HepG2 (cell line): ENCODE measurements around the gene EMC8. TPM values are rescaled to one million over a fixed set of nuclear protein-coding genes. Genes with fewer than 3 reads are reported as not detected.

Source experiments
- ATAC-seq: fragments of 200-7000 bp; cut with Tn5 transposase; 3 replicates; pipeline ENCODE4 v1.9.1; 2020; ENCODE audit warnings: mild to moderate bottlenecking, moderate library complexity
- BruUV-seq: library from RNA; stranded (reverse); fragments of 400-500 nt; replicated peaks from 2 replicates; lab custom pipeline; 2021; lab: Mats Ljungman, UMichigan
- CTCF ChIA-PET: fragments of 300-600 bp; formaldehyde crosslinking; extraction: SDS; loops from one replicate; lab custom pipeline; 2021; ENCODE audit warnings: low total read pairs, inconsistent platforms, low intra/inter-chr PET ratio; lab: Yijun Ruan, JAX
- POLR2A ChIA-PET: fragments of 350-600 bp; sonication (Branson Sonifier 250); formaldehyde crosslinking; loops from one replicate; lab custom pipeline; 2020; ENCODE audit warnings: antibody characterized with exemption, inconsistent platforms; lab: Yijun Ruan, JAX
- DNase-seq: peaks from one replicate; pipeline ENCODE4 v3.0.0-alpha.2; 2015; ENCODE audit warnings: low spot score
- FAIRE-seq: peaks from 3 replicates; lab custom pipeline; 2011; peaks lifted over from hg19 to GRCh38; lab: Jason Lieb, UNC
- H2AFZ ChIP-seq: one replicate; pipeline ENCODE4 v1.6.1; 2011; ENCODE audit warnings: low read length, inconsistent platforms
- H3K27ac ChIP-seq: fragments of 300-600 bp; 3 replicates; pipeline ENCODE4 v1.8.0; 2011; ENCODE audit warnings: mixed run types, mild to moderate bottlenecking, mixed read lengths, low read length, inconsistent platforms; ENCODE audit not compliant: insufficient read depth; ENCODE audit errors: extremely low read length
- H3K27me3 ChIP-seq, 2 experiments: fragments of 200-600 bp in 1 of 2; 2 replicates in 1 of 2; 3 replicates in 1 of 2; pipeline versions ENCODE4 v1.6.0 to v1.8.0; 2011; ENCODE audit warnings: low read length in 2 of 2, mild to moderate bottlenecking in 2 of 2, moderate library complexity in 2 of 2, inconsistent platforms in 1 of 2; ENCODE audit not compliant: insufficient read depth in 2 of 2, control insufficient read depth in 1 of 2
- H3K36me3 ChIP-seq, 2 experiments: fragments of 200-600 bp in 1 of 2; replicated peaks in 1 of 2; 2 replicates in 1 of 2; 3 replicates in 1 of 2; pipeline versions ENCODE4 v1.5.1 to v1.8.0; 2011; ENCODE audit warnings: low read length in 2 of 2, inconsistent platforms in 1 of 2; ENCODE audit not compliant: insufficient read depth in 2 of 2, control insufficient read depth in 1 of 2
- H3K4me1 ChIP-seq: 2 replicates; pipeline ENCODE4 v1.5.1; 2012; ENCODE audit warnings: low read length, inconsistent platforms; ENCODE audit not compliant: insufficient read depth
- H3K4me2 ChIP-seq: 2 replicates; pipeline ENCODE4 v1.6.0; 2011; ENCODE audit warnings: low read depth, low read length, inconsistent platforms
- H3K4me3 ChIP-seq, 3 experiments: fragments of 200-600 bp in 1 of 3; sonication (generic), shearing (Covaris generic) in 1 of 3; replicated peaks in 1 of 3; 2 replicates each; pipeline ENCODE4 v1.5.1; 2011 to 2016; ENCODE audit warnings: low read length in 3 of 3, inconsistent platforms in 2 of 3, low read depth in 2 of 3, mild to moderate bottlenecking in 2 of 3, control low read depth in 1 of 3, mixed read lengths in 1 of 3; ENCODE audit not compliant: insufficient read depth in 1 of 3
- H3K79me2 ChIP-seq: one replicate; pipeline ENCODE4 v1.6.1; 2011; ENCODE audit warnings: low read length, inconsistent platforms; ENCODE audit not compliant: insufficient read depth
- H3K9ac ChIP-seq: 2 replicates; pipeline ENCODE4 v1.6.0; 2011; ENCODE audit warnings: mild to moderate bottlenecking, low read depth, low read length, inconsistent platforms; ENCODE audit not compliant: insufficient read depth
- H3K9me3 ChIP-seq: 2 replicates; pipeline ENCODE4 v1.5.1; 2012; ENCODE audit warnings: mild to moderate bottlenecking, low read length
- H4K20me1 ChIP-seq: 2 replicates; pipeline ENCODE4 v1.6.0; 2011; ENCODE audit warnings: inconsistent platforms, mild to moderate bottlenecking, low read length, moderate library complexity; ENCODE audit not compliant: insufficient read depth
- ATF1 ChIP-seq: IDR thresholded peaks from 2 replicates; pipeline ENCODE4 v1.6.1; 2016; ENCODE audit warnings: mild to moderate bottlenecking, control low read depth
- E2F2 ChIP-seq: sonication (generic); formaldehyde crosslinking; IDR thresholded peaks from 2 replicates; pipeline ENCODE4 v1.4.0; 2020; ENCODE audit warnings: missing genetic modification reagents, borderline replicate concordance
- FLYWCH1 ChIP-seq: sonication (generic); formaldehyde crosslinking; IDR thresholded peaks from 2 replicates; pipeline ENCODE4 v1.8.1; 2023; ENCODE audit warnings: mild to moderate bottlenecking, missing genetic modification reagents
- MYPOP ChIP-seq: sonication (generic); formaldehyde crosslinking; IDR thresholded peaks from 2 replicates; pipeline ENCODE4 v1.8.1; 2023; ENCODE audit warnings: mild to moderate bottlenecking, moderate library complexity, missing genetic modification reagents
- NFKBIZ ChIP-seq: IDR thresholded peaks from 2 replicates; pipeline ENCODE4 v1.6.1; 2018; ENCODE audit warnings: missing genetic modification reagents, missing compliant biosample characterization
- PRMT3 ChIP-seq: sonication (generic); formaldehyde crosslinking; IDR thresholded peaks from 2 replicates; pipeline ENCODE4 v1.8.1; 2022; ENCODE audit warnings: low read depth, mild to moderate bottlenecking, moderate library complexity, missing genetic modification reagents, borderline replicate concordance
- RELA ChIP-seq: sonication (generic); formaldehyde crosslinking; IDR thresholded peaks from 2 replicates; pipeline ENCODE4 v1.4.0; 2020; ENCODE audit warnings: missing genetic modification reagents
- TEAD2 ChIP-seq: sonication (generic); formaldehyde crosslinking; IDR thresholded peaks from 2 replicates; pipeline ENCODE4 v1.9.0; 2021; ENCODE audit warnings: missing genetic modification reagents
- U2AF1 ChIP-seq: fragments of 200-400 bp; formaldehyde crosslinking; optimal IDR thresholded peaks from 2 replicates; pipeline ENCODE3; 2017; ENCODE audit warnings: mild to moderate bottlenecking, low read depth, low read length
- ZFP62 ChIP-seq: sonication (generic); formaldehyde crosslinking; IDR thresholded peaks from 2 replicates; pipeline ENCODE4 v1.4.0; 2020; ENCODE audit warnings: missing genetic modification reagents
- ZNF280D ChIP-seq: sonication (generic); formaldehyde crosslinking; IDR thresholded peaks from 2 replicates; pipeline ENCODE4 v1.5.1; 2020; ENCODE audit warnings: mild to moderate bottlenecking, missing genetic modification reagents
- ZNF460 ChIP-seq: sonication (generic); formaldehyde crosslinking; IDR thresholded peaks from 2 replicates; pipeline ENCODE4 v1.5.1; 2020; ENCODE audit warnings: missing genetic modification reagents, mild to moderate bottlenecking, borderline replicate concordance
- ZNF558 ChIP-seq: sonication (generic); formaldehyde crosslinking; IDR thresholded peaks from 2 replicates; pipeline ENCODE4 v1.9.0; 2022; ENCODE audit warnings: mild to moderate bottlenecking, missing genetic modification reagents, borderline replicate concordance
- ZNF761 ChIP-seq: sonication (generic); formaldehyde crosslinking; conservative IDR thresholded peaks from 2 replicates; pipeline ENCODE4 v1.4.0; 2020; ENCODE audit warnings: mild to moderate bottlenecking, missing genetic modification reagents
- WGBS: methylation state at CpG from one replicate; pipeline ENCODE4 v1.1.6; 2017; ENCODE audit warnings: low lambda C conversion rate; 5-methylcytosine and 5-hydroxymethylcytosine counted together
- in situ Hi-C: cut with HindIII; loops from 2 replicates; pipeline ENCODE4 v1.10.0; 2017; ENCODE audit warnings: low pct_unique_long_range_greater_than_20kb; ENCODE audit not compliant: extremely low pct_ligation_motif_present
- intact Hi-C: fragments of 100-400 bp; cut with micrococcal nuclease; formaldehyde crosslinking; loops from one replicate; pipeline ENCODE4 v1.10.0; 2022; ENCODE audit not compliant: unreplicated experiment
- polyA plus RNA-seq, 8 experiments: library from polyadenylated mRNA; depleted of rRNA in 3 of 8; stranded (reverse) in 7 of 8; unstranded in 1 of 8; fragments of >200 nt; fragmentation: Illumina TruSeq in 4 of 8; extraction: Trizol in 4 of 8; gene quantifications; 2 replicates each; pipeline versions ENCODE4 v1.2.1 to v1.2.3, GENCODE V29; 2011 to 2016; ENCODE audit warnings: low read depth in 4 of 8, missing spikeins in 1 of 8, mixed read lengths in 1 of 8; ENCODE audit not compliant: insufficient read depth in 1 of 8
- total RNA-seq, 5 experiments: library from RNA; depleted of rRNA; stranded (reverse); fragments of >200 nt; fragmentation: Illumina TruSeq; extraction: Trizol; gene quantifications; 2 replicates each; pipeline ENCODE4 v1.2.3, GENCODE V29; 2016; ENCODE audit warnings: low read depth in 1 of 5

The EMC8 gene
- total and polyA plus RNA-seq, 2 of the 13 experiments (the other 11 are each of a cell fraction or from before 2014, with no cell fraction given): 55.0 to 76.0 TPM

- no peak for TF ChIP-seq PRMT3 (CRISPR knock-in tag)
Measured at GRCh38 chr16:85754413-85754812, 44.9 kb downstream of the EMC8 start (continued).

- intact Hi-C loops: no loop called here
- no peak overlapping the region for H3K4me3 ChIP-seq
- FAIRE-seq (no peak), ATAC-seq (no peak), DNase-seq (no peak)
- 0 out of 2 replicates have a peak, but pooled peaks cover 22% of the 10 kb centered on the region for H3K4me1 ChIP-seq
- H3K9me3 ChIP-seq: no peaks in the 10 kb centered on the region
- peaks cover 37 to 85% of the 10 kb centered on the region in 2 experiments for H3K27me3 ChIP-seq
- no peak overlapping the region for H3K9ac ChIP-seq
- no peak overlapping the region for H3K4me2 ChIP-seq
- H4K20me1 ChIP-seq: peaks cover 8% of the 10 kb centered on the region; the same call in 1 of the 2 replicates
- H3K36me3 ChIP-seq: no peaks in the 10 kb centered on the region
- CTCF ChIA-PET: no interaction called here
- BruUV-seq: no TSS peak
- no peaks in the 10 kb centered on the region for H3K79me2 ChIP-seq
- no peak for TF ChIP-seq RELA (CRISPR knock-in tag)
- no peak for TF ChIP-seq ATF1
- TF ChIP-seq ZFP62 (CRISPR knock-in tag): no peak
- no peak for TF ChIP-seq ZNF460 (CRISPR knock-in tag)
- TF ChIP-seq MYPOP (CRISPR knock-in tag): no peak
- no peak for TF ChIP-seq ZNF558 (CRISPR knock-in tag)
- no peak for TF ChIP-seq NFKBIZ (CRISPR knock-in tag)
- TF ChIP-seq E2F2 (CRISPR knock-in tag): no peak
- TF ChIP-seq FLYWCH1 (CRISPR knock-in tag): no peak
- no peak for TF ChIP-seq U2AF1
- TF ChIP-seq ZNF280D (CRISPR knock-in tag): no peak
- no peak for TF ChIP-seq TEAD2 (CRISPR knock-in tag)
- no peak for TF ChIP-seq ZNF761 (CRISPR knock-in tag)
- TF ChIP-seq, all 625 proteins: peak for 0
- Histone ChIP-seq H2AFZ (no peak overlapping the region), H3K27ac (no peak overlapping the region)
- POLR2A ChIA-PET: no interaction called here
- in situ Hi-C loops: no loop called here
- 27% methylated on average over 3 of the region's 7 CpGs for whole genome bisulfite sequencing
Measured at GRCh38 chr16:85753976-85754375, 45.4 kb downstream of the EMC8 start.
